ENCODE data around the gene ARPP19. TPM values are rescaled to one million over a fixed set of nuclear protein-coding genes. Genes with fewer than 3 reads are reported as not detected.

ARPP19 gene
- total and polyA plus RNA-seq, 9 of the 15 experiments (the other 6 are each of a cell fraction or from before 2014, with no cell fraction given): 33.3 to 102 (median 60.5) TPM

DNA sequence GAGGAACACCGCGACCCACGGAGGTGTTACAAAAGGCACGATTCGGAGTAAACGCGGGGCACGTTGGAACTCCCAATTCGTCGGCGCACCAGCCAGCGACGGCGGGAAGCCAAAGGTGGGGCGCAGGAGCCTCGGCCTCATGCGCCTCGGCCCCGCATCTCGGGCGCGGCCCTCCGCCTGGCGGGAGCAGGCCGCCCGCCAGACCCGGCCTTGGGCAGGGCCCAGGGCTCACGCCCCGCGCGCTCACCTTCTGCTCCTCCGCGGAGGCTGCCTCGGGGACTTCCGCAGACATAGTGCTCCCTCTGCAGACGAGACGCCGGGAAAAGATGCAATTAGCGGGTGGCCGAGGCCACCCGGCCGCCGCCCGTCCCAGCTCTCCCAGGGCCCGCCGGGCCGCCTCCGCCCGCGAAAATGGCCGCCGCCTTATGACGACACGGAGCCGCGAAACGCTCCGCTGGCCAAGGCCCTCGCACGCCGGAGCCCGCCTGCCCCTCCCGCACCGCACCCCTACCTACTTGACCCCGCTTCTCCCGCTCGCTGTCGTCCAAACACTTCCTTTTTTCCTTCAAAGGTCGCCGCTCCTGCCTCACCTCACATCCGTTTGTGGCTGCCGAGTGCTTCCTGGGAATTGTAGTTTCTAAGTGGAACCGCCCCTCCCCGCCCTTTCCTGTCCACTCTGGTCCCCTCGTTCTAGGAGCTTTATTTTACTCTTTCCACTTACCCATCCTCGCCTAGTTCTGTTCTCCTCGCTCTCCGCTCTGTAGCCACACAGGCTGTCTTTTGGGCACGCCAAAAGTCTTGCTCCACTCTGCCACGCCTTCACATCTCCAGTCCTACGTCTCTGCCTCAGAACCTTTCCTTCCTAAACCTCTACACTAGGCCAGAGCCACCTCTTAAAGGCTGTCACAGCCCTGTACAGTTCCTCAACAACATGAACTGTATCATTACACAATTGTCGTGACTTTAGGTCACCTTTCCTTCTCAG lies at the start of gene ARPP19 (continued):
- TF ChIP-seq, protein P1, sequence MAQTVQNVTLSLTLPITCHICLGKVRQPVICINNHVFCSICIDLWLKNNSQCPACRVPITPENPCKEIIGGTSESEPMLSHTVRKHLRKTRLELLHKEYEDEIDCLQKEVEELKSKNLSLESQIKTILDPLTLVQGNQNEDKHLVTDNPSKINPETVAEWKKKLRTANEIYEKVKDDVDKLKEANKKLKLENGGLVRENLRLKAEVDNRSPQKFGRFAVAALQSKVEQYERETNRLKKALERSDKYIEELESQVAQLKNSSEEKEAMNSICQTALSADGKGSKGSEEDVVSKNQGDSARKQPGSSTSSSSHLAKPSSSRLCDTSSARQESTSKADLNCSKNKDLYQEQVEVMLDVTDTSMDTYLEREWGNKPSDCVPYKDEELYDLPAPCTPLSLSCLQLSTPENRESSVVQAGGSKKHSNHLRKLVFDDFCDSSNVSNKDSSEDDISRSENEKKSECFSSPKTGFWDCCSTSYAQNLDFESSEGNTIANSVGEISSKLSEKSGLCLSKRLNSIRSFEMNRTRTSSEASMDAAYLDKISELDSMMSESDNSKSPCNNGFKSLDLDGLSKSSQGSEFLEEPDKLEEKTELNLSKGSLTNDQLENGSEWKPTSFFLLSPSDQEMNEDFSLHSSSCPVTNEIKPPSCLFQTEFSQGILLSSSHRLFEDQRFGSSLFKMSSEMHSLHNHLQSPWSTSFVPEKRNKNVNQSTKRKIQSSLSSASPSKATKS (CRISPR knock-in tag; IDR thresholded peaks at IDR 0.05): no peak
- TF ChIP-seq NR2C1 (IDR thresholded peaks at IDR 0.05) (peak; percentile 99), NR2C1 (tag; IDR thresholded peaks at IDR 0.05) (peak; percentile 99), ZNF766 (CRISPR knock-in tag; conservative IDR thresholded peaks at IDR 0.05) (no peak), ZNF551 (CRISPR knock-in tag; IDR thresholded peaks at IDR 0.05) (no peak), BRF1 (IDR thresholded peaks at IDR 0.05; ENCODE audit: borderline replicate concordance, extremely low read depth, insufficient read length) (no peak), RBM22 (IDR thresholded peaks at IDR 0.05; ENCODE audit: low read depth, low read length, poor library complexity, severe bottlenecking) (peak; percentile 70), ZNF184 (CRISPR knock-in tag; IDR thresholded peaks at IDR 0.05) (no peak), NBN (IDR thresholded peaks at IDR 0.05; ENCODE audit: low read depth) (0 out of 2 replicates have a peak, but pooled peaks have one; percentile 42), ZNF197 (CRISPR knock-in tag; IDR thresholded peaks at IDR 0.05; ENCODE audit: low read depth) (no peak)
- TF ChIP-seq, protein P2, sequence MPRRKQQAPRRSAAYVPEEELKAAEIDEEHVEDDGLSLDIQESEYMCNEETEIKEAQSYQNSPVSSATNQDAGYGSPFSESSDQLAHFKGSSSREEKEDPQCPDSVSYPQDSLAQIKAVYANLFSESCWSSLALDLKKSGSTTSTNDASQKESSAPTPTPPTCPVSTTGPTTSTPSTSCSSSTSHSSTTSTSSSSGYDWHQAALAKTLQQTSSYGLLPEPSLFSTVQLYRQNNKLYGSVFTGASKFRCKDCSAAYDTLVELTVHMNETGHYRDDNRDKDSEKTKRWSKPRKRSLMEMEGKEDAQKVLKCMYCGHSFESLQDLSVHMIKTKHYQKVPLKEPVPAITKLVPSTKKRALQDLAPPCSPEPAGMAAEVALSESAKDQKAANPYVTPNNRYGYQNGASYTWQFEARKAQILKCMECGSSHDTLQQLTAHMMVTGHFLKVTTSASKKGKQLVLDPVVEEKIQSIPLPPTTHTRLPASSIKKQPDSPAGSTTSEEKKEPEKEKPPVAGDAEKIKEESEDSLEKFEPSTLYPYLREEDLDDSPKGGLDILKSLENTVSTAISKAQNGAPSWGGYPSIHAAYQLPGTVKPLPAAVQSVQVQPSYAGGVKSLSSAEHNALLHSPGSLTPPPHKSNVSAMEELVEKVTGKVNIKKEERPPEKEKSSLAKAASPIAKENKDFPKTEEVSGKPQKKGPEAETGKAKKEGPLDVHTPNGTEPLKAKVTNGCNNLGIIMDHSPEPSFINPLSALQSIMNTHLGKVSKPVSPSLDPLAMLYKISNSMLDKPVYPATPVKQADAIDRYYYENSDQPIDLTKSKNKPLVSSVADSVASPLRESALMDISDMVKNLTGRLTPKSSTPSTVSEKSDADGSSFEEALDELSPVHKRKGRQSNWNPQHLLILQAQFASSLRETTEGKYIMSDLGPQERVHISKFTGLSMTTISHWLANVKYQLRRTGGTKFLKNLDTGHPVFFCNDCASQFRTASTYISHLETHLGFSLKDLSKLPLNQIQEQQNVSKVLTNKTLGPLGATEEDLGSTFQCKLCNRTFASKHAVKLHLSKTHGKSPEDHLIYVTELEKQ (CRISPR knock-in tag; IDR thresholded peaks at IDR 0.05): no peak
- TF ChIP-seq, protein P3, sequence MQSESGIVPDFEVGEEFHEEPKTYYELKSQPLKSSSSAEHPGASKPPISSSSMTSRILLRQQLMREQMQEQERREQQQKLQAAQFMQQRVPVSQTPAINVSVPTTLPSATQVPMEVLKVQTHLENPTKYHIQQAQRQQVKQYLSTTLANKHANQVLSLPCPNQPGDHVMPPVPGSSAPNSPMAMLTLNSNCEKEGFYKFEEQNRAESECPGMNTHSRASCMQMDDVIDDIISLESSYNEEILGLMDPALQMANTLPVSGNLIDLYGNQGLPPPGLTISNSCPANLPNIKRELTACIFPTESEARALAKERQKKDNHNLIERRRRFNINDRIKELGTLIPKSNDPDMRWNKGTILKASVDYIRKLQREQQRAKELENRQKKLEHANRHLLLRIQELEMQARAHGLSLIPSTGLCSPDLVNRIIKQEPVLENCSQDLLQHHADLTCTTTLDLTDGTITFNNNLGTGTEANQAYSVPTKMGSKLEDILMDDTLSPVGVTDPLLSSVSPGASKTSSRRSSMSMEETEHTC (IDR thresholded peaks at IDR 0.05): no peak
- TF ChIP-seq, protein P4, sequence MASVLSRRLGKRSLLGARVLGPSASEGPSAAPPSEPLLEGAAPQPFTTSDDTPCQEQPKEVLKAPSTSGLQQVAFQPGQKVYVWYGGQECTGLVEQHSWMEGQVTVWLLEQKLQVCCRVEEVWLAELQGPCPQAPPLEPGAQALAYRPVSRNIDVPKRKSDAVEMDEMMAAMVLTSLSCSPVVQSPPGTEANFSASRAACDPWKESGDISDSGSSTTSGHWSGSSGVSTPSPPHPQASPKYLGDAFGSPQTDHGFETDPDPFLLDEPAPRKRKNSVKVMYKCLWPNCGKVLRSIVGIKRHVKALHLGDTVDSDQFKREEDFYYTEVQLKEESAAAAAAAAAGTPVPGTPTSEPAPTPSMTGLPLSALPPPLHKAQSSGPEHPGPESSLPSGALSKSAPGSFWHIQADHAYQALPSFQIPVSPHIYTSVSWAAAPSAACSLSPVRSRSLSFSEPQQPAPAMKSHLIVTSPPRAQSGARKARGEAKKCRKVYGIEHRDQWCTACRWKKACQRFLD (CRISPR knock-in tag; IDR thresholded peaks at IDR 0.05): peak; percentile 62
- TF ChIP-seq, protein P5, sequence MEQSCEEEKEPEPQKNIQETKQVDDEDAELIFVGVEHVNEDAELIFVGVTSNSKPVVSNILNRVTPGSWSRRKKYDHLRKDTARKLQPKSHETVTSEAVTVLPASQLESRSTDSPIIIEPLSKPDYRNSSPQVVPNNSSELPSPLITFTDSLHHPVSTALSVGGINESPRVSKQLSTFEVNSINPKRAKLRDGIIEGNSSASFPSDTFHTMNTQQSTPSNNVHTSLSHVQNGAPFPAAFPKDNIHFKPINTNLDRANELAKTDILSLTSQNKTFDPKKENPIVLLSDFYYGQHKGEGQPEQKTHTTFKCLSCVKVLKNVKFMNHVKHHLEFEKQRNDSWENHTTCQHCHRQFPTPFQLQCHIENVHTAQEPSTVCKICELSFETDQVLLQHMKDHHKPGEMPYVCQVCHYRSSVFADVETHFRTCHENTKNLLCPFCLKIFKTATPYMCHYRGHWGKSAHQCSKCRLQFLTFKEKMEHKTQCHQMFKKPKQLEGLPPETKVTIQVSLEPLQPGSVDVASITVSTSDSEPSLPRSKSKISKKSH (CRISPR knock-in tag; IDR thresholded peaks at IDR 0.05): no peak
